Activated CD8-positive, alpha-beta memory T cell treated with anti-CD3 and anti-CD28 coated beads, Interleukin-2, amount 50 U/mL, for 1 hour (primary cell): ENCODE results near the gene ASNS.
A peak's percentile ranks its signal among the peaks of the same experiment; 100 is the strongest.
"Not testable (repeated sequence)": the region's sequence is repeated elsewhere in the genome, so short reads cannot be mapped to it uniquely, and the experiment has no call there.

Experiments used
- DNase-seq: peaks from one replicate; pipeline ENCODE4 v3.0.0-alpha.2; 2020; ENCODE audit errors: extremely low read depth

The ASNS gene

DNA sequence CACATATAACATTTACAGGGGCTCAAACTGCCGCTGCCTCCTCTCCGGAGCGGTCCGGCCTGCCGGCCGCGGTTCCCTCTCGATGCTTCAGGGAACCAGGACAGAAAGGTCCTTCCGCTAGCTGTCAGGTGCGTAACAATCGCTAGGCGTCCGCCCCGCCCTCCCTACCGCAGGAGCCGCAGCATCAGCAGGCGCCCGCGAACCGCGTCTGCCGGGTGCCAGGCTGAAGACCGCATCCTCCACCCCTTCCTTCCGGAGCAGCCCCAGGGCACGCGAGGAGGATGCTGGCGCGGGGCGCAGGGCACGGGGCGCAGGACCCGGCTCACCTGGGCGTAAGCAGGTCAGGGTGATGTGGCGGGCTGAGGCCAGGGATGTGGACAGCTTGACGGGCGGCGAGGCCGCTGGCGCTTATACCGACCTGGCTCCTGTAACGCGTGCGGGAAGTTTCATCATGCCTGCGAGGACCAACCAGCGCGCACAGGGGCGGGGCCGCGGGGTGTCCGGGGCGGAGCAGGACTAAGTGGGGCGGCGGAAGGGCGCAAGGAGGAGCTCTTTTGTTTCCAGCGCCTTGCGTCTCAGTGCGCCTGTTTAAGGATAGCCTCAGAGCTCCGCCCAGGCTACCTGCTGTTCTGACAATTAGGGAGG lies at the start of gene ASNS:
Gene ASNS, minus strand, starts transcription at position 384 of the 645 bp plus-strand sequence. CDS start 3,252 bp downstream, outside the sequence.
- peak; percentile 41 for DNase-seq

DNA sequence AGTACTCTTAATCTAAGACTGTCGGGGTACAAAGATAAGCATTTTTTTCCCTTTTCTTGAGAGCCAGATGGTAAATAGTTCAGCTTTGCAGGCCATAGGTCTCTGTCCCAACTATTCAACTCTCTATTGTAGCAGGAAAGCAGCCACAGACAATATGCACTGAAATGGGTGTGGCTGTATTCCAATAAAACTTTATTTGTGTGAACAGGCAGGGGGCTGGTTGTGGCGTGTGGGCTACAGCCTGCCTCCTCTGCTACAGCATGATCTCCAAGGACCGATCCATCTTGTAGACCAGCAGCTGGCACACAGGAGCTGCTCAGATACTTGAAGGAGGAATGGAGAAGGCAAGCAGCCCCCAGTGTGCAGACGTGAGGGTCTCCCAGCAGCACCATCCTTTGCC lies 49.0 kb upstream of the ASNS start:
- not testable (repeated sequence) for DNase-seq

- not testable (repeated sequence) for DNase-seq
Observed at GRCh38 chr7:97915267-97915666, 43.1 kb upstream of the ASNS start.

GRCh38 chr7:97912294-97912693 lies 40.1 kb upstream of the ASNS start:
- DNase-seq, result not testable (repeated sequence)

GRCh38 chr7:97896893-97897292 lies 24.7 kb upstream of the ASNS start:
- not testable (repeated sequence) for DNase-seq

DNA sequence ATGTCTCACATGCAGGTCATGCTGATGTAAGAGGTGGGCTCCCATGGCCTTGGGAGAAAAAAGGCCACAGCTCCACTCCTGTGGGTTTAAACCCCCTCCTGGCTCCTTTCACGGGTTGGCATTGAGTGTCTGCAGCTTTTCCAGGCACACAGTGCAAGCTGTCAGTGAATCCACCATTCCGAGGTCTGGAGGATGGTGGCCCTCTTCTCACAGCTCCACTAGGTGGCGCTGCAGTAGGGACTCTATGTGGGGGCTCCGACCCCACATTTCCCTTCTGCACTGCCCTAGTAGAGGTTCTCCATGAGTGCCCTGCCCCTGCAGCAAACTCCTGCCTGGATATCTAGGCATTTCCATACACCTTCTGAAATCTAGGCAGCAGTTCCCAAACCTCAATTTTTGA lies 19.5 kb upstream of the ASNS start:
- not testable (repeated sequence) for DNase-seq

DNA sequence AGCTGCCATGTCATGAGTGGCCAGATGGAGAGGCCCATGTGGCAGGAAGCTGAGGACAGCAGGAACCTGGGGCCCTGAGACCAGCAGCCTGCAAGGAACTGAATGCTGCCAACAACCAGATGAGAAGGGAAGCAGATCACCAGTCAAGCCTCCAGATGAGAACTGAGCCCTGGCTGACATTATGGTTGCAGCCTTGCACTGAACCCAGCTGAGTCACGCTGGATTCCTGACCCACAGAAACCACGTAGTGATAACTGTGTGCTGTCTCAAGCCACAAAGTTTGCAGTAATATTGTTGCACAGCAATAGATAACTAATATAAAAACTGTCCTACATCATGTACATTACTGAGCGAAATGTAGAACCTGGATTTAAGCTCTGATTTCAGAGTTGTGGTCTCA lies 7.3 kb upstream of the ASNS start:
- DNase-seq, result not testable (repeated sequence)

- DNase-seq, result not testable (repeated sequence)
Observed at GRCh38 chr7:97874894-97875293, 2.7 kb upstream of the ASNS start.

DNA sequence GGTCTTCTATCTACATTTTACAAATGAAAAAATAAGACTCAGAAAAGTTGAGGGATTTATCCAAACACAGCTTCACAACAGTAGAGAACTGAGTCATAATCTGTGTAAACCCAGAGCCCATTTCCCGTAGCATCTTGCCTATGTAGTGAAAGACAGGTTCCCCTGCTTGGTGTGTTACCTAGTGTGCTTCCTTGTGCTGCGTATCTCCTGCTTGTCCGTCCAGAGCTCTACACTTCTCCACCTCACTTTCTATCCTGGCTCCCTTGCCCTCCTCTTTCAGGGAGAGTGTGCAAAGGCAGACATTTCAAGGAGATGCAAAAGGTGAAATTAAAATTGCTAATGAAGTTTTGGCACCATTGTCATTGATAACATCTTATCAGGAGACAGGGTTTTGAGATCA lies 1.4 kb upstream of the ASNS start:
- no peak for DNase-seq

DNA sequence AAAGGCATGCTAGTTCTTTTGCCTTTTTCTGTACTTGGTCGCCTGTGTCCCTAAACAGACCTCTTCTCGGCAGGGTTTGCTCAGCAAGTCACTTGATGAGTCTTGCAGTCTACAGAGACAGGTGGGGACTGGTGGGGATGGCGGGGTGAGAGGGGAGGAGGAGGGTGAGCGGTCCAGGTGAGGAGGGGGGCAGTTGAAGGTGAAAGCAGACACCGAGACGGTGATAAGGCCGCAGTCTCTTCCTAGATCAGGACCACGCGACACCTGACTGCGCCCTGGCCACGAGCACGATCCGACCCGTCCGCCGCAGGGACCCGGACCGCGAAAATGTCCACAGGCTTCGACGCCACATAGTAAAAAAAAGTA lies 566 bp downstream of the ASNS start:
- peak; percentile 1 for DNase-seq

DNA sequence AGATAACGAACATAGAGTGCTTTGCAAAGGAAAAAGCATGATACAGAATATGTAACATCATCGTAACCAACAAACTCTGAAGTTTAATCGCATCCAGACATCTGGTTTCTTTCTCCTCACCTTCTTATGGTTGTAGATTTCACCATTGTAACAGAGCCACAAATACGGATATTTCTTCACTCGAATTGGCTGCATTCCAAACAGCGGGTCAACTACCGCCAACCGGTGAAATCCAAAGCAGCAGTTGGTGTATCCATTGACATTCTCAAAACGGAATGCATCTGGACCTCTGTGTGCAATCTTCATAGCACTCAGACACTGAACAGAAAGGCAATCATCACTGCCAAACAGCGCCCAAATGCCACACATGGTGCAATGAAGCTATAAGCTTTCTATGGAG lies 3.4 kb downstream of the ASNS start:
- no peak for DNase-seq

- DNase-seq, result no peak
Observed at GRCh38 chr7:97868314-97868713, 3.9 kb downstream of the ASNS start.

- DNase-seq, result no peak
Observed at GRCh38 chr7:97865104-97865503, 7.1 kb downstream of the ASNS start.

GRCh38 chr7:97859606-97860204 lies 12.5 kb downstream of the ASNS start:
- no peak for DNase-seq

DNA sequence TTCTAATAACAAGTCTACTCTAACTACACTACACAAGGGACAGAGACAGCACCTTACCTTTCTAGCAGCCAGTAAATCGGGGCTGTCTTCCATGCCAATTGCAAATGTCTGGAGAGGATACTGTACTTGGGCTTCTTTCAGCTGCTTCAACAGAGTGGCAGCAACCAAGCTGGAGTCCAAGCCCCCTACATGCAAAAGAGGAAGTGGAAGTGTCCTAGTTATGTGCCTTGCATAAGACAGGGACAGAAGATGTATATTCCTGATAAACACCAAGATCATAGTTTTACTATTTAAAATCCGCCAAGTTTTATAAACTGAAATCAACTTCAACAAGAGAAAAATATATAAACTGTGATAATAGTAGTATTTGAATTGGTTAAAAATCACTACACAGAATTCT lies 14.0 kb downstream of the ASNS start:
- DNase-seq, result no peak

DNA sequence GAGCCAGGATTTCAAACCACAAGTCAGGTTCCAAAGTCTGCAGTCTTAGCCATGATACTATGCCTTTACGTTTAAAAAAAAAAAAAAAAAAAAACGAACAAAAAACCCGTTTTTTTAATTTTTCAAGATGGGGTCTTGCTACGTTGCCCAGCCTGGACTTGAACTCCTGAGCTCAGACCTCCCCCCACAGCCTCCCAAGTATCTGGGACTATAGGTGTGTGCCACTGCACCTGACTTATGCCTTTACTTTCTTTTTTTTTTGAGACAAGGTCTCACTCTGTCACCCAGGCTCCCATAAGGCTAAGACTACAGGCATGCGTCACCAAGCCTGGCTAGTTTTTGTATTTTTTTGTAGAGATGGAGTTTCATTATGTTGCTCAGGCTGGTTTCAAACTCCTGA lies 14.7 kb downstream of the ASNS start:
- DNase-seq, result no peak

DNA sequence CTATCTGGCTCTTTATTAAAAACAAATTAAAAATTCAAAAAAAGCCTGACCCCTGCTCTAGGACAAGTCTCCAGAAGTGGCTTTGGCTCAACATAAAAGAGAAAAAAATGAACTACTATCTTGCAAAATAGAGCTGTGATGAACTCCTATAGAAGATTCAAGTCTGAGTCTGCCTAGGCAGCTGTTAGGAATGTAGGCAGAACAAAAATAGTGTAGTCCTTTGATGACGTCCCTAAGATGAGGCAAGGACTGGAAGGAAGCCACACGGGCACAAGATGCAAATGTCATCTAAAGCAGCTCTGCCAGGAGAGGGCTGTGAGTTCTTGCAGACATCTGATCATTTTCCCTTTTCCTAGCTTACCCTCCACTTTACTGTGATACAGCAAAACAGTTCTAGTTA lies 20.5 kb downstream of the ASNS start:
- no peak for DNase-seq

GRCh38 chr7:97850262-97851031 lies 21.8 kb downstream of the ASNS start:
- DNase-seq, result not testable (repeated sequence)

DNA sequence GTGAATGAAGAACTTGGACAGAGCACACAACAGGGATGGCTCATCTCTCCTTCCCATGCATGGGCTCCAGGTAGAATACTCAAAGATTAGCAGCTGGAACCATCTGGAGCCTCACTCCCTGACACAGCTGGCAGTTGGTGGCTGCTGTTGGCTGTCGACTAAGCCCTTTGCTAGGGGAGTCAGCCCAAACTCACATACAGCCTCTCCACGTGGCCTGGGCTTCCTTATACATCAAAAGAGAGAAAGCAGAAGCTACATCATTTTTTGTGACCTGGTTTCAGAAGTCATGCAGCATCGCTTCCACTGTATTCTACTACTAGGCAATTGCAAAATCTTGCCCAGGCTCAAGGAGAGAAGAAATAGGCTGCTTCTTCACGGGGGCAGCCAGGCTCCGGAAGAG lies 24.4 kb downstream of the ASNS start:
- no peak for DNase-seq

- no peak for DNase-seq
Observed at GRCh38 chr7:97846945-97847344, 25.3 kb downstream of the ASNS start.

- no peak for DNase-seq
Observed at GRCh38 chr7:97845622-97846203, 26.5 kb downstream of the ASNS start.

DNA sequence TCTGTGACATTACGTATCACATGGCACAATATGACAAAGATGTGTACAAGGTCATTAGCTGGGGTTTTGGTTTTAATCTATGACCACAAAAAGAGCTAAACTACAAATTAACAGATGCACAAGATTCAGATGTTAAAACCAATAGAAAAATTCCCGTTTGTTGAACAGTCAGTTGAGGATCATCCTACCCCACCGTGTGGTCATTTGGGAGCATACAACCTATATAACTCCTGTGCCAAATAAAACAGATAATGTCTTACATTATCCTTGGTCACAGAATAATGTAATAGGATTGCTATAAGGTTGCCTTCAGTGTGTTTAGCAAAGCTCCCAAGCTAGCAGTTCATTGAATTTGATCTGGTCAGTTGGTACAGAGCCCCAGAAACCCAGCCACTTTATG lies 28.2 kb downstream of the ASNS start:
- no peak for DNase-seq
